Activated T-helper 1 cell treated with anti-CD3 and anti-CD28 coated beads, Interleukin-12 subunit alpha, Interleukin-12 subunit beta, Interleukin-2, Interleukin-4 antibody, amounts not matched to agents 30 ng/mL and 10 ng/mL and 1 ng/mL, durations not matched to agents 14 hours and 24 hours and 36 hours (primary cell): ENCODE measurements around the gene CTNND2. TPM values are rescaled to one million over a fixed set of nuclear protein-coding genes. Genes with fewer than 3 reads are reported as not detected.
"Not testable (repeated sequence)": the region's sequence is repeated elsewhere in the genome, so short reads cannot be mapped to it uniquely, and the experiment has no call there.

Source experiments
- DNase-seq: peaks from one replicate; pipeline ENCODE4 v3.0.0; 2021; ENCODE audit warnings: low spot score
- H3K27ac Mint-ChIP-seq: one replicate; pipeline ENCODE4 v1.8.0; 2021; ENCODE audit warnings: mild to moderate bottlenecking, mixed read lengths
- H3K27me3 Mint-ChIP-seq: one replicate; pipeline ENCODE4 v1.8.0; 2022; ENCODE audit warnings: mild to moderate bottlenecking, moderate library complexity, mixed read lengths; ENCODE audit not compliant: insufficient read depth
- H3K36me3 Mint-ChIP-seq: one replicate; pipeline ENCODE4 v1.8.0; 2021; ENCODE audit warnings: low read depth, mixed read lengths
- H3K4me1 Mint-ChIP-seq: one replicate; pipeline ENCODE4 v1.8.0; 2021; ENCODE audit warnings: low read depth, mixed read lengths
- H3K4me3 Mint-ChIP-seq: one replicate; pipeline ENCODE4 v1.8.0; 2021; ENCODE audit warnings: mild to moderate bottlenecking, moderate library complexity, mixed read lengths
- H3K9me3 Mint-ChIP-seq: one replicate; pipeline ENCODE4 v1.8.0; 2021; ENCODE audit warnings: mixed read lengths
- intact Hi-C: fragments of 100-400 bp; cut with micrococcal nuclease; formaldehyde crosslinking; loops from one replicate; pipeline ENCODE4 v1.15.1; 2024
- total RNA-seq: library from RNA; stranded (reverse); gene quantifications from 2 replicates; pipeline ENCODE4 v1.2.3, GENCODE V29; 2022

Gene CTNND2
- total RNA-seq, 1 donor from 2014 or later: not detected

- peaks cover 8% of the 10 kb centered on the region for H3K9me3 Mint-ChIP-seq
- no peaks in the 10 kb centered on the region for H3K4me1 Mint-ChIP-seq
- no peaks in the 10 kb centered on the region for H3K36me3 Mint-ChIP-seq
- no peak overlapping the region for H3K27ac Mint-ChIP-seq
- H3K27me3 Mint-ChIP-seq: no peaks in the 10 kb centered on the region
- intact Hi-C loops: no loop called here
- no peak overlapping the region for H3K4me3 Mint-ChIP-seq
- no peak for DNase-seq
Measured at GRCh38 chr5:11853140-11853539, 51.1 kb downstream of the CTNND2 start.

DNA sequence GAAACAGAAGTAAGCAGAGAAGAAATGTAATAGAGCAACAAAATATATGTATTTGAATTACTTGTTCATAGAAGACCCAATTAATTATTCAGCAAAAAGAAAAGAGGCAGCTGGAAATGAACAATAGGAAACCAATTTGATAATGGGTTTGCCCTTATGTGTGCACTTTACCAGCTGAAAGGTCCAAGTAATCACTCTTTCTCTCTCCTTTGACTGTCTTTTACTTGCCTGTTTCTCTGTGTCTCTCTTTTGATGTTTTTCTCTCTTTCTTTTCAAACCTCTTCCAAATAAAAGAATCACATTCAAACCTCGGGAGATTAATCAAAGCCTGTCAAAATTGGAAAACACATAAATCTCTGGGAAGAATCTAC lies 51.5 kb downstream of the CTNND2 start:
- no peaks in the 10 kb centered on the region for H3K4me1 Mint-ChIP-seq
- no peak overlapping the region for H3K4me3 Mint-ChIP-seq
- intact Hi-C loops: no loop called here
- no peaks in the 10 kb centered on the region for H3K27me3 Mint-ChIP-seq
- no peak overlapping the region for H3K27ac Mint-ChIP-seq
- H3K36me3 Mint-ChIP-seq: no peaks in the 10 kb centered on the region
- H3K9me3 Mint-ChIP-seq: peaks cover 8% of the 10 kb centered on the region
- no peak for DNase-seq

GRCh38 chr5:11851965-11852716 lies 52.1 kb downstream of the CTNND2 start:
- no peak for DNase-seq
- no peak overlapping the region for H3K27ac Mint-ChIP-seq
- intact Hi-C loops: no loop called here
- H3K4me1 Mint-ChIP-seq: no peaks in the 10 kb centered on the region
- H3K27me3 Mint-ChIP-seq: no peaks in the 10 kb centered on the region
- H3K36me3 Mint-ChIP-seq: no peaks in the 10 kb centered on the region
- no peak overlapping the region for H3K4me3 Mint-ChIP-seq
- H3K9me3 Mint-ChIP-seq: peaks cover 8% of the 10 kb centered on the region

DNA sequence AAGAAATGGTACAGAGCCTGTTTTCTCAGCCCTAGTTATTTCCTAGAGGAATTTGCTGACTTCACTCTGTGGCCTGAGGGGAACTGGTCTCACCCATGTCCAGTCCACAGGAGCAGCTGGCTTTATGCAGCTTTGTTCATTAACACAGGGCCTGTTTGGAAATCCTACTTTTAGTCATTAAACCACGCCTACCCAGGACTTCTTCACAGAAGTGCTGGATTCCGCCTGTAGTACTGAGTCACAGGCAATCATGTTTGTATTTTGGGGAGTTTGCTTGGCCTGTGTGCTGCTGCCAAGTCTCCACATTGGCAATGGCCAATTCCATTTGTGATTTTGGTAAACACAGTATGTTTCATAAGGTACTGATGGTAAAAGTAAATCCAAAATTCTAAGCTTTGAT lies 52.8 kb downstream of the CTNND2 start:
- Mint-ChIP-seq H3K36me3 (no peaks in the 10 kb centered on the region), H3K27me3 (no peaks in the 10 kb centered on the region), H3K27ac (no peak overlapping the region), H3K4me1 (no peaks in the 10 kb centered on the region), H3K4me3 (no peak overlapping the region), H3K9me3 (peaks cover 7% of the 10 kb centered on the region)
- no peak for DNase-seq
- intact Hi-C loops: no loop called here

- intact Hi-C loops, DNase-seq, H3K4me3 Mint-ChIP-seq, H3K27ac Mint-ChIP-seq, H3K4me1 Mint-ChIP-seq, H3K27me3 Mint-ChIP-seq, H3K36me3 Mint-ChIP-seq: not testable (repeated sequence)
- peaks cover 40% of the 10 kb centered on the region for H3K9me3 Mint-ChIP-seq
Measured at GRCh38 chr5:11828566-11828965, 75.7 kb downstream of the CTNND2 start.

DNA sequence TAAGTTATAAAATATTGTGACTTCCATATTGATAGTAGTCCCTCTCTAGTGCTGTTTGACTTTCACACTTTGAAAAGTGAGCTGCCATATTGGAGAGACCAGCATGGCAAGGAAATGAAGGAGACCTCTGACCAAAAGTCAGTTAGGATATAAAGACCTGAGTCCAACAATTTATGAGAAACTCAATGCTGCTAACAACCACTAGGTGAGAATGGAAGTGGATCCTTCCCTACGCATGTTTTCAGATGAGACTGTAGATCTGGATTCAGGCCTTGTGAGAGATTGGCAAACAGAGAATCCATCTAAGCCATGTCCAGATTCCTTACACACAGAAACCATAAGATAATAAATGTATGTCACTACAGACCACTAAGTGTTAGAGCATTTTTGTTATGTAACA lies 81.6 kb downstream of the CTNND2 start:
- Mint-ChIP-seq H3K4me1 (no peaks in the 10 kb centered on the region), H3K36me3 (no peaks in the 10 kb centered on the region), H3K27ac (no peak overlapping the region), H3K27me3 (no peaks in the 10 kb centered on the region), H3K4me3 (no peak overlapping the region), H3K9me3 (peaks cover 18% of the 10 kb centered on the region)
- intact Hi-C loops: no loop called here
- no peak for DNase-seq

- no peaks in the 10 kb centered on the region for H3K36me3 Mint-ChIP-seq
- DNase-seq: no peak
- no peaks in the 10 kb centered on the region for H3K27me3 Mint-ChIP-seq
- intact Hi-C loops: no loop called here
- H3K4me1 Mint-ChIP-seq: no peaks in the 10 kb centered on the region
- H3K4me3 Mint-ChIP-seq: no peak overlapping the region
- H3K9me3 Mint-ChIP-seq: no peaks in the 10 kb centered on the region
- no peak overlapping the region for H3K27ac Mint-ChIP-seq
Measured at GRCh38 chr5:11815916-11816315, 88.3 kb downstream of the CTNND2 start.

- intact Hi-C loops: no loop called here
- Mint-ChIP-seq H3K4me1 (no peaks in the 10 kb centered on the region), H3K9me3 (no peaks in the 10 kb centered on the region), H3K36me3 (no peaks in the 10 kb centered on the region), H3K4me3 (no peak overlapping the region), H3K27me3 (no peaks in the 10 kb centered on the region), H3K27ac (no peak overlapping the region)
- no peak for DNase-seq
Measured at GRCh38 chr5:11815481-11815880, 88.8 kb downstream of the CTNND2 start.

- Mint-ChIP-seq H3K27me3 (no peaks in the 10 kb centered on the region), H3K4me3 (no peak overlapping the region), H3K4me1 (no peaks in the 10 kb centered on the region)
Measured at GRCh38 chr5:11814373-11814772, 89.9 kb downstream of the CTNND2 start.

GRCh38 chr5:11809407-11809806 lies 94.8 kb downstream of the CTNND2 start:
- no peak for DNase-seq
- no peak overlapping the region for H3K4me3 Mint-ChIP-seq
- H3K9me3 Mint-ChIP-seq: no peaks in the 10 kb centered on the region
- no peaks in the 10 kb centered on the region for H3K4me1 Mint-ChIP-seq
- intact Hi-C loops: no loop called here
- no peaks in the 10 kb centered on the region for H3K36me3 Mint-ChIP-seq
- no peaks in the 10 kb centered on the region for H3K27me3 Mint-ChIP-seq
- H3K27ac Mint-ChIP-seq: no peak overlapping the region

More at GRCh38 chr5:11814373-11814772, 89.9 kb downstream of the CTNND2 start:
- intact Hi-C loops: no loop called here
- Mint-ChIP-seq H3K36me3 (no peaks in the 10 kb centered on the region), H3K27ac (no peak overlapping the region), H3K9me3 (no peaks in the 10 kb centered on the region)
- DNase-seq: no peak

DNA sequence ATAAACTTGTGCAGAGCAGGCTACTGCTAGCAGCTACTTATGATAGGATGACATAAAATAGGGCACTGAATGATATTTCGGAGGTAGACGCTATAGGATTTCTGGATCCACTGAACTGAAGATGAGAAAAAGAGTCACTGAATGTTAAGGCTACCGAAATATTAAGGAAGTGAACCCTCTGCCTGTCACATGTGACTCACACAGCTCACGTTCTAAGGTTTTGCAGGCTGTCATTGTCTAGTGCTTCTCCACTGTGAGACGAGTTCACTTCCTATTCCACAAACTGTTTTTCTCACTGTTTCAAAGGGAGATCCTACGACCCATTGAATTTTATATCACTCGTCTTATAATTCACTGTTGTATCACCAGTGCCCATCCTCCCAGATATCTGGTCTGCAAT lies 100.8 kb downstream of the CTNND2 start:
- intact Hi-C loops: no loop called here
- Mint-ChIP-seq H3K27ac (no peak overlapping the region), H3K36me3 (no peaks in the 10 kb centered on the region), H3K4me1 (no peaks in the 10 kb centered on the region), H3K9me3 (no peaks in the 10 kb centered on the region), H3K4me3 (no peak overlapping the region), H3K27me3 (no peaks in the 10 kb centered on the region)
- DNase-seq: no peak

DNA sequence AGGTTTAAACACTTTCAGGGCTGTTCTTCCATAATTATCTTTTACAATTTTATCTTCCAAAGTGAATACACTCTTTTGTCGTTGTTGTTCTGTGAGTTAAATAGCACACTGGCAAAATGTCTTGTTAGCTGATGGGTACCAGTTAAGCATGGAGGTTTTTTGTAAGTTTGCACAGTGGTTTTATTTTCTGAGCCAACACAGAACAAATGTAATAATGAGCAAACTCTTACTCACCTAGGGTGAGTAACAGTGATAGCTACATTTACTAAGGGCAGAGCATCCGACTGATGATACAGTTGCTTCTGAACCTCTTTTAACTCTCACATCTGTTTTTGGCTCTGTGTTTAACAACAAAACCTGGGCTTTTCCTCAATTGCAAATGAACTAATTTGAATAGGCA lies 103.2 kb downstream of the CTNND2 start:
- no peaks in the 10 kb centered on the region for H3K27me3 Mint-ChIP-seq
- DNase-seq: no peak
- no peak overlapping the region for H3K4me3 Mint-ChIP-seq
- intact Hi-C loops: no loop called here
- H3K9me3 Mint-ChIP-seq: no peaks in the 10 kb centered on the region
- no peak overlapping the region for H3K27ac Mint-ChIP-seq
- no peaks in the 10 kb centered on the region for H3K36me3 Mint-ChIP-seq
- H3K4me1 Mint-ChIP-seq: no peaks in the 10 kb centered on the region

GRCh38 chr5:11797132-11797531 lies 107.1 kb downstream of the CTNND2 start:
- no peak overlapping the region for H3K27ac Mint-ChIP-seq
- no peak overlapping the region for H3K4me3 Mint-ChIP-seq
- no peaks in the 10 kb centered on the region for H3K4me1 Mint-ChIP-seq
- H3K9me3 Mint-ChIP-seq: no peaks in the 10 kb centered on the region
- no peaks in the 10 kb centered on the region for H3K27me3 Mint-ChIP-seq
- intact Hi-C loops: no loop called here
- no peaks in the 10 kb centered on the region for H3K36me3 Mint-ChIP-seq
- DNase-seq: no peak

DNA sequence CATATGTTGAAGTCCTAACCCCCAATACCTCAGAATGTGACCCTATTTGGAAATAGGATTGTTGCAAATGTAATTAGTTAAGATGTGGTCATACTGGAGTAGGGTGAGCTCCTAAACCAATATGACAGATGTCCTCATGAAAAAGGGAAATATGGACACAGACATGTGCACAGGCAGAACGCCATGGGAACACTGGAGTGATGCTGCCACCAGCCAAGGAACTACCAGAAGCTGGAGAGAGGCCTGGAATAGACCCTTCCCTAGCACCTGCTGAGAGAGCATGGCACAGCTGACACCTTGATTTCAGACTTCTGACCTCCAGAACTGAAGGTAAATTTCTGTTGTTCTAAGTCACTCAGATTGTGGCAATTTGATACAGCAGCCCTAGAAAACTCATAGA lies 110.8 kb downstream of the CTNND2 start:
- intact Hi-C loops: no loop called here
- H3K36me3 Mint-ChIP-seq: no peaks in the 10 kb centered on the region
- DNase-seq: no peak
- no peak overlapping the region for H3K27ac Mint-ChIP-seq
- no peak overlapping the region for H3K4me3 Mint-ChIP-seq
- no peaks in the 10 kb centered on the region for H3K9me3 Mint-ChIP-seq
- H3K4me1 Mint-ChIP-seq: no peaks in the 10 kb centered on the region
- H3K27me3 Mint-ChIP-seq: no peaks in the 10 kb centered on the region
